OCI-LY7 (cell line): ENCODE measurements around the gene ROBO2.

Experiments
- CTCF ChIP-seq: fragments of 200-600 bp; sonication (generic); conservative IDR thresholded peaks from 2 replicates; pipeline ENCODE4 v1.5.1; 2014; ENCODE audit warnings: mild to moderate bottlenecking, antibody characterized with exemption, low read length, moderate library complexity, mixed read lengths
- EZH2phosphoT487 ChIP-seq: fragments of 200-600 bp; sonication (generic); IDR thresholded peaks from 2 replicates; pipeline ENCODE4 v1.6.1; 2018; ENCODE audit warnings: low read depth, borderline replicate concordance, mild to moderate bottlenecking, mixed run types, antibody characterized with exemption, low read length, moderate library complexity, mixed read lengths

- TF ChIP-seq EZH2phosphoT487 (no peak), CTCF (no peak)
Measured at GRCh38 chr3:77468626-77469020, 428.7 kb downstream of the ROBO2 start.
